Subcutaneous abdominal adipose tissue (tissue), 5 donors: ENCODE measurements around the gene DST.

Experiments used
- H3K27ac ChIP-seq: one replicate; pipeline ENCODE4 v1.7.0; 2013; ENCODE audit warnings: low read depth, mild to moderate bottlenecking, inconsistent platforms, low read length, moderate library complexity
- H3K27me3 ChIP-seq, 5 donors: one replicate each; pipeline ENCODE4 v1.7.0; 2013; ENCODE audit warnings: low read length in 5 of 5, inconsistent platforms in 1 of 5; ENCODE audit not compliant: control insufficient read depth in 5 of 5, insufficient read depth in 4 of 5
- H3K36me3 ChIP-seq, 5 donors: one replicate each; pipeline ENCODE4 v1.7.0; 2013; ENCODE audit warnings: low read length in 5 of 5; ENCODE audit not compliant: control insufficient read depth in 5 of 5, insufficient read depth in 5 of 5
- H3K4me1 ChIP-seq, 5 donors: one replicate each; pipeline ENCODE4 v1.7.0; 2013; ENCODE audit warnings: low read length in 5 of 5, mild to moderate bottlenecking in 3 of 5, moderate library complexity in 1 of 5; ENCODE audit not compliant: control insufficient read depth in 5 of 5, insufficient read depth in 5 of 5
- H3K4me3 ChIP-seq, 5 donors: one replicate each; pipeline ENCODE4 v1.7.0; 2013; ENCODE audit warnings: low read length in 5 of 5, low read depth in 1 of 5
- H3K9ac ChIP-seq, 5 donors: one replicate each; pipeline ENCODE4 v1.7.0; 2013; ENCODE audit warnings: low read length in 5 of 5, mild to moderate bottlenecking in 4 of 5, moderate library complexity in 3 of 5
- H3K9me3 ChIP-seq, 5 donors: one replicate each; pipeline ENCODE4 v1.7.0; 2013; ENCODE audit warnings: low read length in 5 of 5; ENCODE audit not compliant: control insufficient read depth in 5 of 5
- donor health status: healthy.
- donor health status: healthy.
- donor health status: healthy.
- donor health status: healthy.
- donor health status: healthy.

The DST gene

GRCh38 chr6:56608332-56608731, 34.4 kb downstream of the DST start:
- H3K27me3 ChIP-seq, result no peaks in the 10 kb centered on the region
- no peak overlapping the region for H3K9ac ChIP-seq
- H3K9me3 ChIP-seq, result no peaks in the 10 kb centered on the region
- H3K4me3 ChIP-seq, result no peak overlapping the region
- no peak overlapping the region for H3K27ac ChIP-seq
- no peaks in the 10 kb centered on the region for H3K4me1 ChIP-seq
- peaks cover 12 to 25% (median 18%) of the 10 kb centered on the region in 5 donors for H3K36me3 ChIP-seq

- H3K4me1 ChIP-seq, result no peaks in the 10 kb centered on the region
- H3K4me3 ChIP-seq, result no peak overlapping the region
- no peak overlapping the region for H3K27ac ChIP-seq
- H3K36me3 ChIP-seq, result peaks cover 14 to 32% (median 21%) of the 10 kb centered on the region in 5 donors
- H3K9me3 ChIP-seq, result no peaks in the 10 kb centered on the region
- no peaks in the 10 kb centered on the region for H3K27me3 ChIP-seq
- no peak overlapping the region for H3K9ac ChIP-seq
Measured at GRCh38 chr6:56607111-56607752, 35.5 kb downstream of the DST start.

- H3K4me1 ChIP-seq, result no peaks in the 10 kb centered on the region
- no peak overlapping the region for H3K9ac ChIP-seq
- no peak overlapping the region for H3K27ac ChIP-seq
- H3K9me3 ChIP-seq, result no peaks in the 10 kb centered on the region
- no peaks in the 10 kb centered on the region for H3K27me3 ChIP-seq
- no peak overlapping the region for H3K4me3 ChIP-seq
- H3K36me3 ChIP-seq, result peaks cover 27 to 46% (median 36%) of the 10 kb centered on the region in 5 donors
Measured at GRCh38 chr6:56605435-56605834, 37.3 kb downstream of the DST start.

- H3K4me3 ChIP-seq, result no peak overlapping the region
- no peak overlapping the region for H3K9ac ChIP-seq
- peaks cover 35 to 53% (median 42%) of the 10 kb centered on the region in 5 donors for H3K36me3 ChIP-seq
- H3K27ac ChIP-seq, result no peak overlapping the region
- H3K4me1 ChIP-seq, result no peaks in the 10 kb centered on the region
- no peaks in the 10 kb centered on the region for H3K9me3 ChIP-seq
- H3K27me3 ChIP-seq, result no peaks in the 10 kb centered on the region
Measured at GRCh38 chr6:56604186-56604585, 38.5 kb downstream of the DST start.

DNA sequence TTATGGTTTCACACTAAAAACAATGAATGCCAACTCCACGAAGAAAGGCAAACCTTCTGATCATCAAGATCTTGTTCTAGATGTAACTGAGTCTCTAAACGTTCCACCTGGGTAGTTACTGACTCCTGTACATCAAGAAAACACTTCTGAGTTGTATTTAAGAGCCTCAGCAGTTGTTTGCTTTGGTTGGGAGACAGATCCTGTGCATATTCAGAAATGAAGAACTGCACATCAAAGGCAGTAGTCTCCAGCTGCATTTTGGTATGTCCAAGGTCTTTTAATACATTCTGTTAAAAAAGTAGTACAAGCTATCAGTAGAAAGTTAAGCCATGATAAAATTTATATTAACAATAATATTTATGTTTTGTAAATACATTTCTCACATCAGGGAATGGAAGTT, 41.3 kb downstream of the DST start:
- peaks cover 36 to 58% (median 45%) of the 10 kb centered on the region in 5 donors for H3K36me3 ChIP-seq
- no peaks in the 10 kb centered on the region for H3K27me3 ChIP-seq
- H3K4me1 ChIP-seq, result no peaks in the 10 kb centered on the region
- no peak overlapping the region for H3K4me3 ChIP-seq
- H3K9me3 ChIP-seq, result no peaks in the 10 kb centered on the region
- no peak overlapping the region for H3K9ac ChIP-seq
- H3K27ac ChIP-seq, result no peak overlapping the region

DNA sequence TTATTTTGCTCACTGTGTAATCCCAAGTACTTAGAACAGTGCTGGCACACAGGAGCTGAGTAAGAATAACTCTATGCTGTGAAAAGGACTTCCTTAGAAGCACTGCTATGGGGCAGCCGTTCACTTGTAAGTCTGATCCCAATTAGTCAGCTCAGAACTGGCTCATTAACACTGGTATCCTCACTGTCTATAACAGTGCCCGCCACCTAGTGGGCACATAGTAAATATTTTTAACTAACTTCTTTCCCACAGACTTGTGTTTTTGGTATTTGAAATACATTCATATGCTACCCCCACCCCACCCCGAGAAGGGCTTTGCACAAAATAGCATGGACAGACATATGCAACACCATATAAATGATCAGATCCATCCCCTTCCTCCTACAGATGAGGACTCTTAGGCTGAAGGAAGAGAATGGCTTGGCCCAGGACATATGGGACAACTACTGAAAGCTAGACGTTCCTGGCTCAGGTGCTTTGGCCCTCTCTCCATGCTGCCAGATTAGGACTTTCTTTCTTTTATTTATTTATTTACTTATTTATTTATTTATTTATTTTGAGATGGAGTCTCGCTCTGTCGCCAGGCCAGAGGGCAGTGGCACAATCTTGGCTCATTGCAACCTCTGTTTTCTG, 47.1 kb downstream of the DST start:
- H3K4me1 ChIP-seq, result no peaks in the 10 kb centered on the region
- no peak overlapping the region for H3K27ac ChIP-seq
- H3K36me3 ChIP-seq, result peaks cover 35 to 54% (median 41%) of the 10 kb centered on the region in 5 donors
- H3K27me3 ChIP-seq, result no peaks in the 10 kb centered on the region
- no peak overlapping the region for H3K9ac ChIP-seq
- no peaks in the 10 kb centered on the region for H3K9me3 ChIP-seq
- H3K4me3 ChIP-seq, result no peak overlapping the region

GRCh38 chr6:56594699-56595098, 48.0 kb downstream of the DST start:
- no peak overlapping the region for H3K27ac ChIP-seq
- H3K36me3 ChIP-seq, result peaks cover 28 to 50% (median 34%) of the 10 kb centered on the region in 5 donors
- H3K27me3 ChIP-seq, result no peaks in the 10 kb centered on the region
- H3K4me3 ChIP-seq, result no peak overlapping the region
- H3K9me3 ChIP-seq, result no peaks in the 10 kb centered on the region
- no peaks in the 10 kb centered on the region for H3K4me1 ChIP-seq
- H3K9ac ChIP-seq, result no peak overlapping the region

- H3K4me3 ChIP-seq, result no peak overlapping the region
- H3K27ac ChIP-seq, result no peak overlapping the region
- no peaks in the 10 kb centered on the region for H3K27me3 ChIP-seq
- no peak overlapping the region for H3K9ac ChIP-seq
- H3K36me3 ChIP-seq, result peaks cover 20 to 53% (median 30%) of the 10 kb centered on the region in 5 donors
- no peaks in the 10 kb centered on the region for H3K9me3 ChIP-seq
- H3K4me1 ChIP-seq, result no peaks in the 10 kb centered on the region
Measured at GRCh38 chr6:56593801-56594318, 48.8 kb downstream of the DST start.

GRCh38 chr6:56582236-56582635, 60.5 kb downstream of the DST start:
- no peak overlapping the region for H3K27ac ChIP-seq
- no peaks in the 10 kb centered on the region for H3K27me3 ChIP-seq
- no peak overlapping the region for H3K9ac ChIP-seq
- no peaks in the 10 kb centered on the region for H3K9me3 ChIP-seq
- H3K4me3 ChIP-seq, result no peak overlapping the region
- no peaks in the 10 kb centered on the region for H3K4me1 ChIP-seq
- peaks cover 0 to 14% (median 5%) of the 10 kb centered on the region in 5 donors for H3K36me3 ChIP-seq

DNA sequence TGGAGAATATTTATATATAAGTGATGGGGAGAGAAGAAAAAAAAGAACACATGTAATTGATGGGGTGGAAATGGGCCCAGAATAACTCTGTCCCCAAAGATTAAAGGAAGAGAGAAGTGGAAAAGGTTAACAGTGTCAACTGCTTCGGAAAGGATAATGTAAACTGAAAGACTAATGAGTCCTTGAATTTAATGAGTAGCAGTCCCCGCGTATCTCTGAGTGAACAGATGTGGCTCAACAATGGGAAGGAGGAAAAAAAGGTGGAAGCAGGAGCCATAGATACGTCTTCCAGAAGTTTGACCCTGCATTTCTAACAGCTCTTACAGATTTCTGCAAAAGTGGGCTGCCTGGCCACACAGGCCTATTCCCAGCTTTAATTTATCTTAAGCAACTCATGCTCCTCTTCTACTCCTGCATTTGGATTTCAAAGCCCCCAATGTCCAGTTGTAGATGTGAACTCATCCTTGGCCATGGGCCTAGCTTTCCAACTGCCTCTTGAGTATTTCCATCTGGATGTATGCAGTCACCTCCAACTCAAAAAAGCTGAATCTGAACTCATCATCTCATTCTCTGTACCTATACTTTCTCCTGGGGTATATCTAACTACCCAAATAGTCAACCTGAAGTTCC, 61.3 kb downstream of the DST start:
- Histone ChIP-seq H3K9me3 (no peaks in the 10 kb centered on the region), H3K4me1 (no peaks in the 10 kb centered on the region), H3K27me3 (no peaks in the 10 kb centered on the region), H3K27ac (no peak overlapping the region), H3K4me3 (no peak overlapping the region), H3K36me3 (peaks cover 2 to 17% (median 5%) of the 10 kb centered on the region in 5 donors), H3K9ac (no peak overlapping the region)
